Stimulated activated CD8-positive, alpha-beta memory T cell treated with anti-CD3 and anti-CD28 coated beads, Interleukin-15, amount 100 ng/mL, for 4 hours (primary cell): ENCODE results near the gene CDC42BPG.
"Not testable (repeated sequence)": the region's sequence is repeated elsewhere in the genome, so short reads cannot be mapped to it uniquely, and the experiment has no call there.

ENCODE experiments used
- DNase-seq, 2 donors: peaks; one replicate each; pipeline ENCODE4 v3.0.0-alpha.2; 2020; ENCODE audit warnings: low read depth in 2 of 2

CDC42BPG gene

GRCh38 chr11:64849598-64850356, 5.3 kb upstream of the CDC42BPG start:
- DNase-seq, result no peak

- DNase-seq, result no peak
These were observed 4.6 kb upstream of the CDC42BPG start for GRCh38 chr11:64848826-64849597.

- DNase-seq, result no peak
These were observed 3.9 kb upstream of the CDC42BPG start for GRCh38 chr11:64848214-64848825.

GRCh38 chr11:64846998-64847666, 2.7 kb upstream of the CDC42BPG start:
- DNase-seq, result peak; percentile 70 to 80

- not testable (repeated sequence) for DNase-seq
These were observed 1.3 kb upstream of the CDC42BPG start for GRCh38 chr11:64845776-64846129.

- no peak for DNase-seq
These were observed 799 bp upstream of the CDC42BPG start for GRCh38 chr11:64845129-64845775.

GRCh38 chr11:64843686-64844329, 645 bp downstream of the CDC42BPG start:
- DNase-seq, result no peak

- DNase-seq, result no peak
These were observed 1.4 kb downstream of the CDC42BPG start for GRCh38 chr11:64842851-64843685.

GRCh38 chr11:64842366-64842759, 2.1 kb downstream of the CDC42BPG start:
- no peak for DNase-seq

GRCh38 chr11:64841592-64842365, 2.7 kb downstream of the CDC42BPG start:
- no peak for DNase-seq

GRCh38 chr11:64839887-64840782, 4.3 kb downstream of the CDC42BPG start:
- DNase-seq, result no peak

GRCh38 chr11:64839335-64839734, 5.1 kb downstream of the CDC42BPG start:
- DNase-seq, result no peak

- DNase-seq, result no peak
These were observed 5.7 kb downstream of the CDC42BPG start for GRCh38 chr11:64838600-64839334.

GRCh38 chr11:64837887-64838351, 6.5 kb downstream of the CDC42BPG start:
- DNase-seq, result no peak

- no peak for DNase-seq
These were observed 7.9 kb downstream of the CDC42BPG start for GRCh38 chr11:64836448-64837072.

- DNase-seq, result no peak
These were observed 8.6 kb downstream of the CDC42BPG start for GRCh38 chr11:64835616-64836447.
